ENCODE measurements around the gene DNMBP.

Gene DNMBP

GRCh38 chr10:100000109-100000644 lies 9.6 kb downstream of the DNMBP start:
- TF ChIP-seq FOXP2 (optimal IDR thresholded peaks at IDR 0.05; ENCODE audit: borderline replicate concordance, extremely low read depth, extremely low read length, insufficient read depth) = no peak
- TF ChIP-seq TAF1 (IDR thresholded peaks at IDR 0.05; ENCODE audit: borderline replicate concordance, insufficient read depth, low read length) = no peak
- no peak for TF ChIP-seq POLR2AphosphoS5 (IDR thresholded peaks at IDR 0.05; ENCODE audit: low read depth, low read length)
- no peak for TF ChIP-seq SIN3A (IDR thresholded peaks at IDR 0.05; ENCODE audit: borderline replicate concordance, insufficient read depth, low read length)

GRCh38 chr10:99999319-100000108 lies 10.2 kb downstream of the DNMBP start:
- TF ChIP-seq, protein P1, sequence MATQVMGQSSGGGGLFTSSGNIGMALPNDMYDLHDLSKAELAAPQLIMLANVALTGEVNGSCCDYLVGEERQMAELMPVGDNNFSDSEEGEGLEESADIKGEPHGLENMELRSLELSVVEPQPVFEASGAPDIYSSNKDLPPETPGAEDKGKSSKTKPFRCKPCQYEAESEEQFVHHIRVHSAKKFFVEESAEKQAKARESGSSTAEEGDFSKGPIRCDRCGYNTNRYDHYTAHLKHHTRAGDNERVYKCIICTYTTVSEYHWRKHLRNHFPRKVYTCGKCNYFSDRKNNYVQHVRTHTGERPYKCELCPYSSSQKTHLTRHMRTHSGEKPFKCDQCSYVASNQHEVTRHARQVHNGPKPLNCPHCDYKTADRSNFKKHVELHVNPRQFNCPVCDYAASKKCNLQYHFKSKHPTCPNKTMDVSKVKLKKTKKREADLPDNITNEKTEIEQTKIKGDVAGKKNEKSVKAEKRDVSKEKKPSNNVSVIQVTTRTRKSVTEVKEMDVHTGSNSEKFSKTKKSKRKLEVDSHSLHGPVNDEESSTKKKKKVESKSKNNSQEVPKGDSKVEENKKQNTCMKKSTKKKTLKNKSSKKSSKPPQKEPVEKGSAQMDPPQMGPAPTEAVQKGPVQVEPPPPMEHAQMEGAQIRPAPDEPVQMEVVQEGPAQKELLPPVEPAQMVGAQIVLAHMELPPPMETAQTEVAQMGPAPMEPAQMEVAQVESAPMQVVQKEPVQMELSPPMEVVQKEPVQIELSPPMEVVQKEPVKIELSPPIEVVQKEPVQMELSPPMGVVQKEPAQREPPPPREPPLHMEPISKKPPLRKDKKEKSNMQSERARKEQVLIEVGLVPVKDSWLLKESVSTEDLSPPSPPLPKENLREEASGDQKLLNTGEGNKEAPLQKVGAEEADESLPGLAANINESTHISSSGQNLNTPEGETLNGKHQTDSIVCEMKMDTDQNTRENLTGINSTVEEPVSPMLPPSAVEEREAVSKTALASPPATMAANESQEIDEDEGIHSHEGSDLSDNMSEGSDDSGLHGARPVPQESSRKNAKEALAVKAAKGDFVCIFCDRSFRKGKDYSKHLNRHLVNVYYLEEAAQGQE (IDR thresholded peaks at IDR 0.05; ENCODE audit: insufficient read depth in 1 of 2, low read depth in 2 of 2, low read length in 2 of 2) = no peak
- TF ChIP-seq TAF1 (IDR thresholded peaks at IDR 0.05; ENCODE audit: borderline replicate concordance, insufficient read depth, low read length) (no peak), SIN3A (IDR thresholded peaks at IDR 0.05; ENCODE audit: borderline replicate concordance, insufficient read depth, low read length) (no peak), FOXP2 (optimal IDR thresholded peaks at IDR 0.05; ENCODE audit: borderline replicate concordance, extremely low read depth, extremely low read length, insufficient read depth) (no peak), POLR2AphosphoS5 (IDR thresholded peaks at IDR 0.05; ENCODE audit: low read depth, low read length) (no peak)

GRCh38 chr10:99998889-99999288 lies 10.9 kb downstream of the DNMBP start:
- no peak for TF ChIP-seq FOXP2 (optimal IDR thresholded peaks at IDR 0.05; ENCODE audit: borderline replicate concordance, extremely low read depth, extremely low read length, insufficient read depth)
- TF ChIP-seq TAF1 (IDR thresholded peaks at IDR 0.05; ENCODE audit: borderline replicate concordance, insufficient read depth, low read length) = no peak
- TF ChIP-seq SIN3A (IDR thresholded peaks at IDR 0.05; ENCODE audit: borderline replicate concordance, insufficient read depth, low read length) = no peak
- TF ChIP-seq, protein P1 (IDR thresholded peaks at IDR 0.05; ENCODE audit: insufficient read depth in 1 of 2, low read depth in 2 of 2, low read length in 2 of 2) = no peak
- no peak for TF ChIP-seq POLR2AphosphoS5 (IDR thresholded peaks at IDR 0.05; ENCODE audit: low read depth, low read length)

GRCh38 chr10:99996671-99997648 lies 12.8 kb downstream of the DNMBP start:
- TF ChIP-seq SIN3A (IDR thresholded peaks at IDR 0.05; ENCODE audit: borderline replicate concordance, insufficient read depth, low read length) = peak; percentile 77; the same call in 1 of the 2 replicates
- no peak for TF ChIP-seq POLR2AphosphoS5 (IDR thresholded peaks at IDR 0.05; ENCODE audit: low read depth, low read length)
- no peak for TF ChIP-seq FOXP2 (optimal IDR thresholded peaks at IDR 0.05; ENCODE audit: borderline replicate concordance, extremely low read depth, extremely low read length, insufficient read depth)
- TF ChIP-seq TAF1 (IDR thresholded peaks at IDR 0.05; ENCODE audit: borderline replicate concordance, insufficient read depth, low read length) = no peak

- TF ChIP-seq, protein P1 (IDR thresholded peaks at IDR 0.05; ENCODE audit: insufficient read depth in 1 of 2, low read depth in 2 of 2, low read length in 2 of 2) = no peak
- TF ChIP-seq POLR2AphosphoS5 (IDR thresholded peaks at IDR 0.05; ENCODE audit: low read depth, low read length) (no peak), SIN3A (IDR thresholded peaks at IDR 0.05; ENCODE audit: borderline replicate concordance, insufficient read depth, low read length) (no peak), TAF1 (IDR thresholded peaks at IDR 0.05; ENCODE audit: borderline replicate concordance, insufficient read depth, low read length) (no peak), FOXP2 (optimal IDR thresholded peaks at IDR 0.05; ENCODE audit: borderline replicate concordance, extremely low read depth, extremely low read length, insufficient read depth) (no peak)
These were observed 14.0 kb downstream of the DNMBP start for GRCh38 chr10:99995713-99996112.

All from PFSK-1 (cell line).